A673 (cell line): Measurements from ENCODE around the gene SERPINA10. TPM values are rescaled to one million over a fixed set of nuclear protein-coding genes. Genes with fewer than 3 reads are reported as not detected.

Experiments
- BruUV-seq: library from RNA; stranded (reverse); fragments of 400-500 nt; replicated peaks from 2 replicates; lab custom pipeline; 2021; lab: Mats Ljungman, UMichigan
- CTCF ChIA-PET: fragments of 300-600 bp; sonication (Branson Sonifier 250); formaldehyde crosslinking; loops from one replicate; lab custom pipeline; 2022; ENCODE audit warnings: antibody characterized with exemption; lab: Charles Lee
- POLR2A ChIA-PET: fragments of 300-600 bp; sonication (Branson Sonifier 250); formaldehyde crosslinking; loops from one replicate; lab custom pipeline; 2022; ENCODE audit warnings: antibody characterized with exemption; ENCODE audit not compliant: low non-redundant PET; lab: Charles Lee
- DNase-seq: peaks from one replicate; pipeline ENCODE4 v3.0.0-alpha.2; 2015; ENCODE audit warnings: low spot score
- H3K27ac ChIP-seq: fragments of 200-600 bp; sonication (generic); 2 replicates; pipeline ENCODE4 v1.5.1; 2016; ENCODE audit warnings: mixed run types, low read depth, mild to moderate bottlenecking, mixed read lengths, antibody characterized with exemption, low read length; ENCODE audit not compliant: poor library complexity, severe bottlenecking
- H3K27me3 ChIP-seq: fragments of 200-600 bp; sonication (generic); replicated peaks from 2 replicates; pipeline ENCODE4 v1.6.1; 2017; ENCODE audit warnings: mixed run types, low read depth, mild to moderate bottlenecking, mixed read lengths, antibody characterized with exemption, low read length; ENCODE audit not compliant: insufficient read depth, poor library complexity
- H3K36me3 ChIP-seq: fragments of 200-600 bp; sonication (generic); 2 replicates; pipeline ENCODE4 v1.6.1; 2016; ENCODE audit warnings: mixed run types, mild to moderate bottlenecking, mixed read lengths, antibody characterized with exemption, low read length; ENCODE audit not compliant: insufficient read depth, poor library complexity, severe bottlenecking
- H3K4me1 ChIP-seq: fragments of 200-600 bp; sonication (generic); 2 replicates; pipeline ENCODE4 v1.6.1; 2017; ENCODE audit warnings: mixed run types, mild to moderate bottlenecking, mixed read lengths, antibody characterized with exemption, low read length; ENCODE audit not compliant: insufficient read depth, poor library complexity, severe bottlenecking
- H3K4me3 ChIP-seq: fragments of 200-600 bp; sonication (generic); 2 replicates; pipeline ENCODE4 v1.5.1; 2016; ENCODE audit warnings: low read depth, mixed run types, mild to moderate bottlenecking, mixed read lengths, low read length; ENCODE audit not compliant: poor library complexity, severe bottlenecking
- H3K9me3 ChIP-seq: fragments of 200-600 bp; sonication (generic); 2 replicates; pipeline ENCODE4 v1.6.1; 2016; ENCODE audit warnings: mixed run types, low read depth, mild to moderate bottlenecking, mixed read lengths, antibody characterized with exemption, low read length; ENCODE audit not compliant: poor library complexity, severe bottlenecking
- EZH2 ChIP-seq: fragments of 200-600 bp; sonication (generic); IDR thresholded peaks from 2 replicates; pipeline ENCODE4 v1.6.1; 2017; ENCODE audit warnings: borderline replicate concordance, low read depth, mild to moderate bottlenecking, mixed read lengths, antibody characterized with exemption, low read length; ENCODE audit not compliant: poor library complexity, severe bottlenecking
- intact Hi-C: fragments of 100-400 bp; cut with micrococcal nuclease; formaldehyde crosslinking; loops from one replicate; pipeline ENCODE4 v1.10.0; 2022; ENCODE audit not compliant: unreplicated experiment
- total RNA-seq: library from RNA; stranded (reverse); gene quantifications from 2 replicates; pipeline ENCODE4 v1.2.3, GENCODE V29; 2021
- TF ChIP-seq, protein P1 (sequence below): fragments of 300-800, 200-600 bp; sonication (generic); conservative IDR thresholded peaks from 2 replicates; pipeline ENCODE4 v1.5.1; 2017; ENCODE audit warnings: low read depth, mild to moderate bottlenecking, antibody characterized with exemption, low read length, moderate library complexity, mixed read lengths

Gene SERPINA10
- total RNA-seq, 1 experiment from 2014 or later, result not detected

DNA sequence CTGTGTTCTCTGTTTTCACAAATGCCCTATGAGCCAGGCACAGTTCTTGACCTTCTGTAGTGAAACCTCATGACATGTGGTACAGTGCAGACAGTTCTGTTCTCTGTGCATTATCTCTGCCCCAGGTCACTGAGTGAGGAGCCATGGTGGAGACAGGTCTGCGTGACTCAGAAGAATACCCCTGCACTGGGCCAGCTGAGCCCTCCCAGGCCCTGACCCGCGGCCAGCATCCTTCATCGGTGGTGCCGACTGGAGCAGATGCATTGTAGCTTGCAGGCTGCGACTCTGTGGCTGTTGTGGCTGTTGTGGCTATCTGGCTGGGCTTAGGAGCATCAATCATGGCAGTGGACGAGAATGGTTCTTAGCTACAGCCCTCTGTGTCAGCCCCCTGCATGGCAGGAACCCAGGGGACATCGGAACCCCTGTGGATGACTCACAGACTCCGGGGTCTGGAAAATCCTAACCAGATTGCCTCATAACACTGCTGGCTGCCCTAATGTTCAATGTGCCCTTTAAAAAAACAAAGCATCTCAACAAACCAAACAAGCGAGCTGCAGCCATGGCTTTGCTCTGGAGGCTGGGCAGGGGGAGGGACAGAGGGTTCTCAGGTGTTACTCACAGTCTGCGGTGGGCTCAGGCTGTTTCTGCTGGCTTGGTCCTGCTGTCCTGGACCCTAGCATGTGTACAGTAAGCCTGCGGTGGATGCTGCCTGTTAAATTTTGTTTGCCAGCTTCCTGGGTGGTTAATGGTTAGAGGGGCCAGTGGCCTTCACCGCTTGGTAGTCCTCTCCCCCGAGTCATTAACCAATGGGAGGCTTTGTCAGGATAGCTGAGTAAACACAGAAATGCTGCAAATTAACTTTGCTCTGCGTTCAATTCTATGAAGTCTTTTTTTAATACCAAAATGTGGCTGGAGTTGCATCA, 29.8 kb upstream of the SERPINA10 start, which contains the start of gene SERPINA6:
Gene SERPINA6 (minus strand): TSS at position 689 of the 923 bp plus-strand sequence. CDS start 8,688 bp downstream, outside the sequence.
- Histone ChIP-seq H3K4me3 (no peak within 1 kb of the TSS), H3K4me1 (no peaks in the 10 kb centered on the region), H3K27me3 (no peaks in the 10 kb centered on the region), H3K9me3 (no peaks in the 10 kb centered on the region), H3K36me3 (no peaks in the 10 kb centered on the region), H3K27ac (no peak within 1 kb of the TSS)
- DNase-seq, result no peak
- ChIA-PET POLR2A (no interaction called here), CTCF (no interaction called here)
- BruUV-seq, result no TSS peak
- intact Hi-C loops, result no loop called here
- TF ChIP-seq, protein P1, sequence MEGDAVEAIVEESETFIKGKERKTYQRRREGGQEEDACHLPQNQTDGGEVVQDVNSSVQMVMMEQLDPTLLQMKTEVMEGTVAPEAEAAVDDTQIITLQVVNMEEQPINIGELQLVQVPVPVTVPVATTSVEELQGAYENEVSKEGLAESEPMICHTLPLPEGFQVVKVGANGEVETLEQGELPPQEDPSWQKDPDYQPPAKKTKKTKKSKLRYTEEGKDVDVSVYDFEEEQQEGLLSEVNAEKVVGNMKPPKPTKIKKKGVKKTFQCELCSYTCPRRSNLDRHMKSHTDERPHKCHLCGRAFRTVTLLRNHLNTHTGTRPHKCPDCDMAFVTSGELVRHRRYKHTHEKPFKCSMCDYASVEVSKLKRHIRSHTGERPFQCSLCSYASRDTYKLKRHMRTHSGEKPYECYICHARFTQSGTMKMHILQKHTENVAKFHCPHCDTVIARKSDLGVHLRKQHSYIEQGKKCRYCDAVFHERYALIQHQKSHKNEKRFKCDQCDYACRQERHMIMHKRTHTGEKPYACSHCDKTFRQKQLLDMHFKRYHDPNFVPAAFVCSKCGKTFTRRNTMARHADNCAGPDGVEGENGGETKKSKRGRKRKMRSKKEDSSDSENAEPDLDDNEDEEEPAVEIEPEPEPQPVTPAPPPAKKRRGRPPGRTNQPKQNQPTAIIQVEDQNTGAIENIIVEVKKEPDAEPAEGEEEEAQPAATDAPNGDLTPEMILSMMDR, result no peak
- TF ChIP-seq EZH2, result no peak

DNA sequence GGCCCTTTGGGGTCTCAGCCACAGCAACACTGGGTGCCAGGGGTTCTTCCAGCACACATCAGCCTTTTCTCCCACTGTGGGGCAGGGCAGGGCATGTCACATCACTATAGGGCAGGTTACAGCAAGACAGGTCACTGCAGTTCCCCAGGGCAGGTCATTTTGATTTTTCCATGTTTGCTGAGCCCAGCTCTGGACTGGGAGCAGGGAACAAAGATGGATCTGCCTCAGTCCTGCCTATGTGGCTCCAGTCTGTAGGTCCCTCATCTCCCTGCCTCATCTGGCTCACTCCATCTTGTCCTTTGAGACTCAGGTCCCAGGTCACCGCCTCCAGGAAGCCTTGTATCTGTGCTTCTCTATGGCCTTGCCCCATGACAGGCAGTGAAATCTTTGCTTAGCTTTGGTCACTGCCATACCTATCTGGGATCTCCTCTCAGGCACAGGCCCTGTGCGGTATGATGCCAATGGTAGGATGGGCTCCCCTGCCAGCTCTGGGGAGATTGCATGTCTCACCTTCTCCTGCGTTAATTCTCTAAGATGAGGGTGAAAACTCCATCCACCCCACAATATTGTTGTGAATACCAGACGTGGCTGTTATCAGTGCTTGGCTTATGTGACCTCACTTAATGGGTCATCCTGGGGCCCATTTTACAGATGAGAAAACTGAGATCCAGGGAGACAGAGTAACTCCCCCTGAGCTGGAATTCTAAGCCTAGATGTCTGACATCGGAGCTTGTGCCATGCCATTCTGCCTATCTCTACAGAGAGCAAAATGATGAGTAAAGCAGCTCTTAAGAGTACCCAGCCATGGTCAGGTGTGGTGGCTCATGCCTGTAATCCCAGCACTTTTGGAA, 28.6 kb upstream of the SERPINA10 start:
- intact Hi-C loops, result no loop called here

DNA sequence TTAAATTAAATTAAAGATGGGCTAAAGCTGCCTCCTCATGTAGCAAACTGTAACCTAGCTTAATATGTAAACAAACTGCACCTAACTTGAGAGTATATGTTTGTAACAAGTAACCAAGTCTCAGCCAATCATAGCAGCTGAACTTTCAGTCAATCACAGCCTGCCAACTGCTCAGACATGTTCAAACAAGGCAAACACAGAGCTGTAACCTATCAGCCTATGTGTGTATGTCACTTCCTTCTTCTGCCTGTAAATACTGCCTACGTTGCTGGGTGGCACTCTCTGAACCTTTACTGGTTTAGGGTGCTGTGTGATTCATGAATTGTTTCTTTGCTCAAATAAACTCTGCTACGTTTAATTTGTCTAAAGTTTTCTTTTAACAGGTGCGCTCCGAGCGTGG, 27.2 kb upstream of the SERPINA10 start:
- H3K27me3 ChIP-seq, result no peaks in the 10 kb centered on the region
- no TSS peak for BruUV-seq
- ChIA-PET POLR2A (no interaction called here), CTCF (no interaction called here)
- H3K36me3 ChIP-seq, result no peaks in the 10 kb centered on the region
- no peaks in the 10 kb centered on the region for H3K4me1 ChIP-seq
- H3K27ac ChIP-seq, result no peak overlapping the region
- DNase-seq, result no peak
- H3K4me3 ChIP-seq, result no peak overlapping the region
- no peaks in the 10 kb centered on the region for H3K9me3 ChIP-seq
- intact Hi-C loops, result no loop called here
- TF ChIP-seq, protein P1, result no peak
- no peak for TF ChIP-seq EZH2

More for the DNA sequence above, 28.6 kb upstream of the SERPINA10 start:
- H3K4me3 ChIP-seq, result no peak overlapping the region
- no peaks in the 10 kb centered on the region for H3K36me3 ChIP-seq
- BruUV-seq, result no TSS peak
- ChIA-PET CTCF (no interaction called here), POLR2A (no interaction called here)
- TF ChIP-seq, protein P1, result no peak
- TF ChIP-seq EZH2, result no peak
- no peaks in the 10 kb centered on the region for H3K9me3 ChIP-seq
- no peak for DNase-seq
- no peak overlapping the region for H3K27ac ChIP-seq
- H3K4me1 ChIP-seq, result no peaks in the 10 kb centered on the region
- no peaks in the 10 kb centered on the region for H3K27me3 ChIP-seq
